Smooth muscle cell (in vitro differentiated cells): ENCODE data around the gene NDNF. TPM values are rescaled to one million over a fixed set of nuclear protein-coding genes. Genes with fewer than 3 reads are reported as not detected.

Source experiments
- DNase-seq: peaks from one replicate; lab custom pipeline; 2025; ENCODE audit not compliant: unreplicated experiment; lab: John Stamatoyannopoulos, UW
- H2AFZ ChIP-seq: fragments of 200-600 bp; sonication (generic); 2 replicates; pipeline ENCODE4 v1.6.0; 2016; ENCODE audit warnings: antibody characterized with exemption, low read depth, mild to moderate bottlenecking
- H3F3A ChIP-seq: fragments of 200-600 bp; sonication (generic); 2 replicates; pipeline ENCODE4 v1.6.0; 2017; ENCODE audit warnings: antibody characterized with exemption, low read depth
- H3K27ac ChIP-seq: fragments of 200-600 bp; sonication (generic); 2 replicates; pipeline ENCODE4 v1.5.1; 2016; ENCODE audit warnings: low read depth, mild to moderate bottlenecking
- H3K27me3 ChIP-seq: fragments of 200-600 bp; sonication (generic); 2 replicates; pipeline ENCODE4 v1.6.1; 2016; ENCODE audit warnings: low read depth, mild to moderate bottlenecking
- H3K36me3 ChIP-seq: fragments of 200-600 bp; sonication (generic); 2 replicates; pipeline ENCODE4 v1.5.1; 2016; ENCODE audit warnings: low read depth
- H3K4me1 ChIP-seq: fragments of 200-600 bp; sonication (generic); 2 replicates; pipeline ENCODE4 v1.5.1; 2016; ENCODE audit warnings: low read depth
- H3K4me2 ChIP-seq: fragments of 200-600 bp; sonication (generic); 2 replicates; pipeline ENCODE4 v1.6.0; 2016; ENCODE audit warnings: mild to moderate bottlenecking
- H3K4me3 ChIP-seq: fragments of 200-600 bp; sonication (generic); 2 replicates; pipeline ENCODE4 v1.5.1; 2016; ENCODE audit warnings: mild to moderate bottlenecking
- H3K79me2 ChIP-seq: fragments of 200-600 bp; sonication (generic); 2 replicates; pipeline ENCODE4 v1.6.0; 2016; ENCODE audit warnings: low read depth, mild to moderate bottlenecking
- H3K9ac ChIP-seq: fragments of 200-600 bp; sonication (generic); 2 replicates; pipeline ENCODE4 v1.6.0; 2016; ENCODE audit warnings: low read depth
- H3K9me3 ChIP-seq: fragments of 200-600 bp; sonication (generic); replicated peaks from 2 replicates; pipeline ENCODE4 v1.5.1; 2016; ENCODE audit warnings: low read depth
- H4K20me1 ChIP-seq: fragments of 200-600 bp; sonication (generic); 2 replicates; pipeline ENCODE4 v1.6.0; 2016; ENCODE audit warnings: low read depth
- CTCF ChIP-seq: fragments of 200-600 bp; sonication (generic); IDR thresholded peaks from 2 replicates; pipeline ENCODE4 v1.5.1; 2017; ENCODE audit warnings: borderline replicate concordance, mild to moderate bottlenecking, antibody characterized with exemption; ENCODE audit not compliant: insufficient read depth, poor library complexity, severe bottlenecking
- WGBS: methylation state at CpG from one replicate; pipeline ENCODE4 v1.1.7; 2016; ENCODE audit warnings: low lambda C conversion rate; 5-methylcytosine and 5-hydroxymethylcytosine counted together
- polyA plus RNA-seq: library from polyadenylated mRNA; unstranded; fragments of >200 nt; fragmentation: Nextera tagmentation; extraction: Ambion mirVana; gene quantifications from 2 replicates; pipeline ENCODE4 v1.2.1, GENCODE V29; 2016
- total RNA-seq: library from RNA; depleted of rRNA; stranded (reverse); fragments of >200 nt; gene quantifications from 2 replicates; pipeline ENCODE4 v1.2.3, GENCODE V29; 2014

NDNF gene
- total and polyA plus RNA-seq, 2 experiments from 2014 or later, result 8.4 to 11.0 TPM

- Histone ChIP-seq H3K4me3 (no peak overlapping the region), H3F3A (no peaks in the 10 kb centered on the region), H3K9ac (no peak overlapping the region), H3K27me3 (no peaks in the 10 kb centered on the region), H3K4me1 (peaks cover 5% of the 10 kb centered on the region), H3K79me2 (no peaks in the 10 kb centered on the region), H3K27ac (no peak overlapping the region), H3K36me3 (no peaks in the 10 kb centered on the region), H3K4me2 (no peak overlapping the region), H3K9me3 (no peaks in the 10 kb centered on the region), H2AFZ (no peak overlapping the region), H4K20me1 (no peaks in the 10 kb centered on the region)
- DNase-seq, result no peak
- TF ChIP-seq CTCF, result no peak
Observed at GRCh38 chr4:121054373-121054772, 18.0 kb downstream of the NDNF start.

GRCh38 chr4:121053601-121054143 is 18.7 kb downstream of the NDNF start:
- no peak for DNase-seq
- no peak for TF ChIP-seq CTCF
- Histone ChIP-seq H3K27me3 (no peaks in the 10 kb centered on the region), H3F3A (no peaks in the 10 kb centered on the region), H3K9ac (no peak overlapping the region), H3K4me3 (no peak overlapping the region), H3K9me3 (no peaks in the 10 kb centered on the region), H2AFZ (no peak overlapping the region), H3K79me2 (no peaks in the 10 kb centered on the region), H4K20me1 (no peaks in the 10 kb centered on the region), H3K4me1 (peaks cover 5% of the 10 kb centered on the region), H3K36me3 (no peaks in the 10 kb centered on the region), H3K4me2 (no peak overlapping the region), H3K27ac (no peak overlapping the region)
- WGBS, result 93% methylated on average over 3 of the region's 3 CpGs

DNA sequence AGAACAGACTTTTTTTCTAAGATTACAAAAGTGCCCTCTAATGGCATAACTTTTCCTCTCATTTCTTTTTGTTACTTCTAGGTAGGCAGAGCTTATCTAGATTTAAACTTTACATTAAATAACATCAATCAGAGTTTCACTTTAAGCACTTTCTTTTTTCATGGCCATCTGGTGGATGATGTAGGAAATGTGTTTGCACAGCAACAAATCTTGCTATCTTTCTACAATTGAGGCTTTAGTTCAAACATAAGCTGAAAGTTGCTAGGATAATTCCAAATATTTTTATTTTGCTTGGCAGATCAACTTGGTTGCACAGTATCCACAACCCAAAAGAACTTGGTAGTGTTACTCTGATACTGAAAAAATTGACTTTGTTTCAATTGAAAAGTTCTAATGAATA is 22.0 kb downstream of the NDNF start:
- peak; percentile 39 for TF ChIP-seq CTCF
- Histone ChIP-seq H4K20me1 (no peaks in the 10 kb centered on the region), H3F3A (no peaks in the 10 kb centered on the region), H3K27me3 (no peaks in the 10 kb centered on the region), H3K36me3 (no peaks in the 10 kb centered on the region), H3K4me2 (no peak overlapping the region), H3K9me3 (no peaks in the 10 kb centered on the region), H3K27ac (no peak overlapping the region), H3K9ac (no peak overlapping the region), H2AFZ (no peak overlapping the region), H3K4me3 (no peak overlapping the region), H3K79me2 (no peaks in the 10 kb centered on the region), H3K4me1 (no peaks in the 10 kb centered on the region)
- DNase-seq, result no peak

DNA sequence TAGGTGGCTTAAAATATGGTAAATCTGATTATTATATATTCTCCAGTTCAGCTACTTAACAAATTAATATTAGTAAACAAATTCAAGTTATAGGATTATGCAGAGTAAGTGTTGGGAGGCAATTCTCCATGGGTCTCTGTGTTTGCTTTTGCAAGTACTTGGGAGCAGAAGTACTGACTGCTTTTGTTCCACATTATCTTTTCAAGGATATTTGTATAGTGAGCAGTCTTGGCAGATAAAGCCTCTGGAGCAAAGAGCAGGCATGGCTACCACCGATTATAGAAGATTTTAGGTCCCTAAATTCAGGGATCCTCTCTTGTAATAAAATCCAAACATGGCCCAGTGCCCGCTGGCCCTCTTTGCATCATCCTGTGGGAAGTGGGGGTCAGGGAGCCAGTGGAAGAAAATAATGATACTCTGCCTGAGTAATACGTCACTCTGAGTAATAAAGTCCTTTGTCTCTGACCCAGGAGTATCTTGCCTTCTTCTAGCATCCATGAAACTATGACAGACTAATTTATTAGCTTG is 23.2 kb downstream of the NDNF start:
- H3K27ac ChIP-seq, result no peak overlapping the region
- H3K27me3 ChIP-seq, result no peaks in the 10 kb centered on the region
- no peak overlapping the region for H3K4me2 ChIP-seq
- no peak overlapping the region for H3K4me3 ChIP-seq
- no peaks in the 10 kb centered on the region for H3K79me2 ChIP-seq
- no peak for TF ChIP-seq CTCF
- H3K4me1 ChIP-seq, result no peaks in the 10 kb centered on the region
- H4K20me1 ChIP-seq, result no peaks in the 10 kb centered on the region
- 61% methylated on average over 3 of the region's 3 CpGs for WGBS
- no peaks in the 10 kb centered on the region for H3K36me3 ChIP-seq
- H3K9ac ChIP-seq, result no peak overlapping the region
- no peak overlapping the region for H2AFZ ChIP-seq
- H3F3A ChIP-seq, result no peaks in the 10 kb centered on the region
- H3K9me3 ChIP-seq, result no peaks in the 10 kb centered on the region
- DNase-seq, result no peak
